ENCODE results near the gene NAP1L4.

DNA sequence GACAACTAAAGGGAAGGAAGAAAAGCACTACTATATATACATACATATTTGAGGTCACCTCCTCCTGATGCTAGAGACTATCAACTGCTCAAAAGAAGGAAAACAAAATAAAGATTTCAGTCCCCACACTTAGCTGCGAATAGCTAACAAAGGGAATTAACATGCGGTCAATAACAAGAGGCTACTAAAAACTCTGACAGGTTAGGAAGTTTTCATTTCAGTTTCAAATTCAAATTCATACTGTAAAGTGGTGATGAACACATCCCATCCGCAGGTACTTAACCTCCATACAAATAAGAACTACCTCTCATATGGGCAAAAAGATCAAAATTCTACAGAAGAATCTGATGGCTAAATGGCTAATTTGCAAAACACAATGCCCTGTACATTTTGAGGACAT is 2.6 kb downstream of the NAP1L4 start:
- TF ChIP-seq POLR2AphosphoS5 (IDR thresholded peaks at IDR 0.05; ENCODE audit: low read depth, low read length), result no peak
- TF ChIP-seq CTCF (IDR thresholded peaks at IDR 0.05), result no peak
- no peak; a peak in 1 of 4 replicates for TF ChIP-seq REST (IDR thresholded peaks at IDR 0.05; ENCODE audit: insufficient read depth in 1 of 2, low read depth in 2 of 2, low read length in 1 of 2)

All from Panc1 (cell line).